ENCODE measurements around the gene PEDS1. TPM values are rescaled to one million over a fixed set of nuclear protein-coding genes. Genes with fewer than 3 reads are reported as not detected.
A peak's percentile ranks its signal among the peaks of the same experiment; 100 is the strongest.

The PEDS1 gene
- total and polyA plus RNA-seq, 3 experiments from 2014 or later: 20.2 to 26.9 (median 23.6) TPM

DNA sequence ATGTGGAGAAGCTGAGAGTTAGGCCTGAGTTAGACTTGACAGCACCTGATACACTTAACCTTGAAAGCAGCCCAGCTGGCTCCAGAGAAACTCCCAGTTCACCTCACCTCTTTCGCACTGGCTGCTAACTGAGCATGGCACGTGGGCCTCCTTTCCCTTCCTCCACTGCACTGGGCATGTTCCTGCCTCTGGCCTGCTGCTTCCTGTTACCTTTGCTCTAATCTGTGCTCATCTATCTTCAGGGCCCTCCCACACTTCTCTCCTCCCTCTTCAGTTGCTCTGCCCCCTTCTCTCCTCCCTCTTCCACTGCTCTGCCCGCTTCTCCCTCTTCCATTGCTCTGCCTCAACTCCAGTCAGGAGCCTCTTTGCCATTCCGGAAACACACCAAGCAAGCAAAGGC lies 26.9 kb downstream of the PEDS1 start:
- no peak overlapping the region for H3K4me3 Mint-ChIP-seq
- Histone ChIP-seq H3K36me3 (ENCODE audit: insufficient read depth, low read length) (peaks cover 40% of the 10 kb centered on the region), H3K27me3 (ENCODE audit: insufficient read depth, low read length, poor library complexity, severe bottlenecking) (no peaks in the 10 kb centered on the region), H3K9me3 (ENCODE audit: low read length) (no peaks in the 10 kb centered on the region), H3K4me1 (ENCODE audit: insufficient read depth, low read length) (no peaks in the 10 kb centered on the region), H3K4me3 (ENCODE audit: low read length) (no peak overlapping the region), H3K27ac (ENCODE audit: low read depth, low read length) (no peak overlapping the region)
- ChIA-PET CTCF (interaction anchor here (1.0 to 1.3 kb wide), 2 partner anchors 17 to 27 kb away, joined by 4 read pairs; no protein-coding TSS in a partner anchor), POLR2A (no interaction called here)
- no peak for DNase-seq
- no peaks in the 10 kb centered on the region for H3K27me3 Mint-ChIP-seq
- peak overlapping the region in 3 of 8 donors; percentile 12 to 33 (median 18) for H3K27ac Mint-ChIP-seq
- H3K36me3 Mint-ChIP-seq: peaks cover 8 to 88% (median 23%) of the 10 kb centered on the region in 3 donors
- H3K9me3 Mint-ChIP-seq: no peaks in the 10 kb centered on the region
- peaks cover 0 to 4% (median 0%) of the 10 kb centered on the region in 3 donors for H3K4me1 Mint-ChIP-seq

DNA sequence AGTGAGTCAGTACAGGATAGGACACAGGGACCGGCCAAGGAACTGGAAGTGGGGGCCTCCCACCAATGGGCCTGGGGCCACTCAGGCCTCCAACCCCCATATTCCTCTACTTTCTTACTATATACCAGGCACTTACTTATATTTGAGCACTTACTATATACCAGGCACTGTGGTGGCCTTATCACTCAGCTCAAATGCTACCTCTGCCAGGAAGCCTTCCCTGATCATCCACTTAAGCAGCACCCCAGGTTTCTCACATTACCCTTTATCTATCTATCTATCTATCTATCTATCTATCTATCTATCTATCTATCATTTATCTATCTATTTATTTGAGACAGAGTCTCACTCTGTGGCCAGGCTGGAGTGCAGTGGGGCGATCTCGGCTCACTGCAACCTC lies 28.2 kb downstream of the PEDS1 start:
- no peak overlapping the region for H3K27ac ChIP-seq (ENCODE audit: low read depth, low read length)
- H3K4me3 ChIP-seq (ENCODE audit: low read length): no peak overlapping the region
- Mint-ChIP-seq H3K4me3 (no peak overlapping the region), H3K4me1 (peaks cover 0 to 2% (median 2%) of the 10 kb centered on the region in 3 donors), H3K27ac (peak overlapping the region in 3 of 8 donors; percentile 31 to 42 (median 41)), H3K27me3 (no peaks in the 10 kb centered on the region), H3K9me3 (no peaks in the 10 kb centered on the region), H3K36me3 (peaks cover 7 to 75% (median 20%) of the 10 kb centered on the region in 3 donors)
- peaks cover 37% of the 10 kb centered on the region for H3K36me3 ChIP-seq (ENCODE audit: insufficient read depth, low read length)
- no peaks in the 10 kb centered on the region for H3K27me3 ChIP-seq (ENCODE audit: insufficient read depth, low read length, poor library complexity, severe bottlenecking)
- POLR2A ChIA-PET: no interaction called here
- no peaks in the 10 kb centered on the region for H3K4me1 ChIP-seq (ENCODE audit: insufficient read depth, low read length)
- CTCF ChIA-PET: no interaction called here
- H3K9me3 ChIP-seq (ENCODE audit: low read length): no peaks in the 10 kb centered on the region
- no peak for DNase-seq

DNA sequence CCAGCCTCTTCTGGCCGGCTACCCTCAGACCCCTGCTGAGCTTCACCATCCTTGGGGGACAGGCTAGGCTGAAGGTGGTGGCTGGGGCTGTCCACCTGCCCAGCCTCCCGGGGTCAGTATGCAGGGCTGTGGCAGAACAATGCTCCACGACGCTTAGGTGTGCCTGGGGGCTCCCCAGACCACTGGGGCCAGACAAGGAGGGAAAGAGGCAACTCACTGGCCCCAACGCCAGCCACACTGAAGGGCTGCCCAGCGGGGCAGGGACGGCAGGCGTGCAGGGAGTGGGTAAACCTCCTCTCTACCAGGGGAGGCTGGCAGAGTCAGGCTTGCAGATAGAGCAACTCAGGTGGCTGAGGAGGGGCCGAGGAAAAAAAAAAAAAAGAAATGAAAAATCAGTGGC lies 29.0 kb downstream of the PEDS1 start:
- H3K36me3 ChIP-seq (ENCODE audit: insufficient read depth, low read length): peaks cover 29% of the 10 kb centered on the region
- H3K27ac ChIP-seq (ENCODE audit: low read depth, low read length): no peak overlapping the region
- CTCF ChIA-PET: interaction anchor here (9.7 kb wide), 1 partner anchor 44 kb away, joined by 203 read pairs; no protein-coding TSS in a partner anchor

DNA sequence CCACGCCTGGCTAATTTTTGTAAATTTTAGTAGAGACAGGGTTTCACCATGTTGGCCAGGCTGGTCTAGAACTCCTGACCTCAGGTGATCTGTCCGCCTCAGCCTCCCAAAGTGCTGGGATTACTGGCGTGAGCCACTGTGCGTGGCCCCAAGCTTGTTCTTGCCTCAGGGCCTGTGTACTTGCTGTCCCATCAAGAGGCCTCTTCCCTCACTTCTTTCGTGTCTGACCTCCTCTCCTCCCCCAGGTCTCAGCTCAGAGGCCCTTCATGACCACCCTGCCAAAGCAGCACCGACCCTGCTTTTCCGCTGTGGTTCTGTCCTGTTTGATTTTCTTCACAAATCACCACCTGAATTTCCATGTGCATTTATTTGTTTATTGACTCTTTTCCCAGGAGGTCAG lies 30.1 kb downstream of the PEDS1 start:
- H3K4me1 ChIP-seq (ENCODE audit: insufficient read depth, low read length): no peaks in the 10 kb centered on the region
- peak overlapping the region in 2 of 8 donors; percentile 11 to 44 for H3K27ac Mint-ChIP-seq

More for the DNA sequence above, 29.0 kb downstream of the PEDS1 start:
- Mint-ChIP-seq H3K4me1 (peaks cover 0 to 2% (median 0%) of the 10 kb centered on the region in 3 donors), H3K36me3 (peaks cover 3 to 67% (median 20%) of the 10 kb centered on the region in 3 donors), H3K9me3 (no peaks in the 10 kb centered on the region), H3K27me3 (no peaks in the 10 kb centered on the region), H3K27ac (peak overlapping the region in 2 of 8 donors; percentile 17 to 30), H3K4me3 (no peak overlapping the region)
- POLR2A ChIA-PET: no interaction called here
- Histone ChIP-seq H3K4me3 (ENCODE audit: low read length) (no peak overlapping the region), H3K27me3 (ENCODE audit: insufficient read depth, low read length, poor library complexity, severe bottlenecking) (no peaks in the 10 kb centered on the region), H3K4me1 (ENCODE audit: insufficient read depth, low read length) (no peaks in the 10 kb centered on the region), H3K9me3 (ENCODE audit: low read length) (no peaks in the 10 kb centered on the region)
- DNase-seq: no peak

DNA sequence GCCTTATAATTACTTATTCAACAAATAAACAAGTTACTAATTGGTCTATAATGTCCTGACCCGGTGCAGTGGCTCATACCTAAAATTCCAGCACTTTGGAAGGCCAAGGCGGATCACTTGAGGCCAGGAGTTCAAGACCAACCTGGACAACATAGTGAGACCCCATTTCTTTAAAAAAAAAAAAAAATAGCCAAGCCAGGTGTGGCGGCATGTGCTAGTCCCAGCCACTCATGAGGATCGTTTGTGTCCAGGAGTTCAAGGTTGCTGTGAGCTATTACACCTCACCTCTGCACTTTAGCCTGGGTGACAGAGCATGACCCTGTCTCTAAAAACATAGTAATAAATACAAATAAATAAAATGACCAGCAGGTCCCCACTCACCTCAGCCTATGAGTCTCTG lies 30.8 kb downstream of the PEDS1 start:
- Mint-ChIP-seq H3K36me3 (peaks cover 3 to 49% (median 12%) of the 10 kb centered on the region in 3 donors), H3K4me3 (no peak overlapping the region), H3K9me3 (no peaks in the 10 kb centered on the region), H3K27ac (peak overlapping the region in 2 of 8 donors; percentile 3 to 9), H3K4me1 (peaks cover 0 to 2% (median 0%) of the 10 kb centered on the region in 3 donors), H3K27me3 (no peaks in the 10 kb centered on the region)
- DNase-seq: no peak
- H3K4me3 ChIP-seq (ENCODE audit: low read length): no peak overlapping the region
- no peaks in the 10 kb centered on the region for H3K27me3 ChIP-seq (ENCODE audit: insufficient read depth, low read length, poor library complexity, severe bottlenecking)
- ChIA-PET CTCF (interaction anchor here (0.7 to 9.7 kb wide), 6 partner anchors 31 to 342 kb away, joined by 4 to 203 read pairs (median 5); partner anchors contain the start of gene PEDS1), POLR2A (interaction anchor here (1.3 kb wide), 1 partner anchor 30 kb away, joined by 5 read pairs; no protein-coding TSS in a partner anchor)
- H3K36me3 ChIP-seq (ENCODE audit: insufficient read depth, low read length): peaks cover 15% of the 10 kb centered on the region
- no peaks in the 10 kb centered on the region for H3K4me1 ChIP-seq (ENCODE audit: insufficient read depth, low read length)
- H3K9me3 ChIP-seq (ENCODE audit: low read length): no peaks in the 10 kb centered on the region
- no peak overlapping the region for H3K27ac ChIP-seq (ENCODE audit: low read depth, low read length)

More for the DNA sequence above, 30.1 kb downstream of the PEDS1 start:
- ChIA-PET POLR2A (interaction anchor here (1.3 kb wide), 1 partner anchor 29 kb away, joined by 5 read pairs; no protein-coding TSS in a partner anchor), CTCF (interaction anchor here (1.3 to 9.7 kb wide), 4 partner anchors 31 to 342 kb away, joined by 4 to 203 read pairs (median 38); partner anchors contain the start of gene PEDS1)
- H3K27me3 Mint-ChIP-seq: no peaks in the 10 kb centered on the region
- DNase-seq: no peak
- Histone ChIP-seq H3K36me3 (ENCODE audit: insufficient read depth, low read length) (peaks cover 19% of the 10 kb centered on the region), H3K27ac (ENCODE audit: low read depth, low read length) (no peak overlapping the region), H3K27me3 (ENCODE audit: insufficient read depth, low read length, poor library complexity, severe bottlenecking) (no peaks in the 10 kb centered on the region), H3K9me3 (ENCODE audit: low read length) (no peaks in the 10 kb centered on the region), H3K4me3 (ENCODE audit: low read length) (no peak overlapping the region)
- peaks cover 0 to 2% (median 0%) of the 10 kb centered on the region in 3 donors for H3K4me1 Mint-ChIP-seq
- H3K9me3 Mint-ChIP-seq: no peaks in the 10 kb centered on the region
- peaks cover 3 to 56% (median 16%) of the 10 kb centered on the region in 3 donors for H3K36me3 Mint-ChIP-seq
- H3K4me3 Mint-ChIP-seq: peak overlapping the region in 1 of 7 donors; percentile 59

DNA sequence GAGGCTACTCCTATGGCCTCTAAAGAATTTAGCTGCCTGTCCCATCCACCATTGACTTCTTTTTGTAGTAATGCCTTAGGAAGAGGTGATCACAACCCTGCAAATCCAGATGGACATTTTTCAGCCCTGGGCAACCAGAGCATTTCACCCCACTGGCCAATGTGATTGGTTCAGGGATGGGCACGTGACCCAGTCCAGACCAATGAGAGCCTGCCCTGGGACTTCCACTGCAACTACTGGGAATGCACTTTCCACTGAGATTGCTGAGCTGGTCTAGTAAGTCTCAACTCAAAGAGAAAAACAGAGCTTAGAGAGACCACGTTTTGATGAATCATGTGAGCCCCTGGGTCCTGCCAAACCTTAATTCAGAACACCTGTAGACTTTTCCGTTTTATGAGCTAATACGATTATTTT lies 31.7 kb downstream of the PEDS1 start:
- Mint-ChIP-seq H3K27me3 (no peaks in the 10 kb centered on the region), H3K4me3 (no peak overlapping the region), H3K4me1 (peaks cover 0 to 5% (median 0%) of the 10 kb centered on the region in 3 donors), H3K9me3 (no peaks in the 10 kb centered on the region), H3K27ac (peak overlapping the region in 2 of 8 donors; percentile 4 to 64), H3K36me3 (peaks cover 3 to 40% (median 11%) of the 10 kb centered on the region in 3 donors)
- H3K36me3 ChIP-seq (ENCODE audit: insufficient read depth, low read length): peaks cover 10% of the 10 kb centered on the region
- CTCF ChIA-PET: interaction anchor here (0.7 to 9.7 kb wide), 15 partner anchors 10 to 342 kb away, joined by 3 to 203 read pairs (median 8); partner anchors contain the start of gene PEDS1
- H3K27me3 ChIP-seq (ENCODE audit: insufficient read depth, low read length, poor library complexity, severe bottlenecking): no peaks in the 10 kb centered on the region
- no peaks in the 10 kb centered on the region for H3K4me1 ChIP-seq (ENCODE audit: insufficient read depth, low read length)
- no peak for DNase-seq
- no peak overlapping the region for H3K27ac ChIP-seq (ENCODE audit: low read depth, low read length)
- H3K9me3 ChIP-seq (ENCODE audit: low read length): no peaks in the 10 kb centered on the region
- H3K4me3 ChIP-seq (ENCODE audit: low read length): no peak overlapping the region
- POLR2A ChIA-PET: interaction anchor here (1.5 kb wide), 1 partner anchor 47 kb away, joined by 9 read pairs; no protein-coding TSS in a partner anchor

DNA sequence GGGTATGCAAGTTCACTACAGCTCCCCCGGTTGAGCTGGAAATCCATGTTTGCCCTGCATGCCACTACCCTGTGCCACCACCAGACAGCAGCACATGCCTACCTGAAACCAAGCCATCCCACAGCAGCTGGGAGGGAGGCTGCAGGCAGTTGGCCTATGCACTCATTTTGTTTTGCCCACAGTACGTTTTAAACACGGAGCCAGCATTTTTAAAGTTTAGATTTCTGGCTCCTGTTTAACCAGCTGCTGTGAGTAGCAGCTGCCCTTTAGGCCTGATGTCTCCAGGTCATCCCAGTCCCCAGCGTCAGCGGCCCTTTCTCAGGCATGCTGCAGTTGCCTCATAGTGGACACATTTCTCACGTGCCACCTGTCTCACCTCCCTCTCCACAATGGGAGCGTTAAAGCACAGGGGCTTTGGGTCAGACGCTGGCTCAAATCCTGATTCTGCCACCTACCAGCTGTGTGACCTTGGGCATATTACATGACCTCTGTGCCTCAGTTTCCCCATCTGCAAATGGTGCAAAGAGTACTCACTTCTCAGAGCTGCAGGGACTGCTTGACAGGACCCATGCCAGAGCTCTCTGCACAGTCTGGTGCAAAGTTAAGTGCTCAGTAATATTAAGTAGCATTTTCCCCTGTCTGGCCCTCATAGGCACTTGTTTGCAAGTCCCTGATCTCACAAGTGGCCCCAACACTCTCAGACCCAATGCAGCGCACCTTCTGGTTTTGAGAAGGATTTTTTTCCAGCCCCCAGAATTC lies 32.4 kb downstream of the PEDS1 start:
- Mint-ChIP-seq H3K27ac (peak overlapping the region in 1 of 8 donors; percentile 4), H3K36me3 (peaks cover 3 to 33% (median 11%) of the 10 kb centered on the region in 3 donors), H3K27me3 (no peaks in the 10 kb centered on the region), H3K4me3 (no peak overlapping the region), H3K4me1 (peaks cover 2 to 11% (median 3%) of the 10 kb centered on the region in 3 donors), H3K9me3 (no peaks in the 10 kb centered on the region)
- Histone ChIP-seq H3K27me3 (ENCODE audit: insufficient read depth, low read length, poor library complexity, severe bottlenecking) (no peaks in the 10 kb centered on the region), H3K27ac (ENCODE audit: low read depth, low read length) (no peak overlapping the region), H3K4me1 (ENCODE audit: insufficient read depth, low read length) (peaks cover 4% of the 10 kb centered on the region), H3K4me3 (ENCODE audit: low read length) (no peak overlapping the region), H3K36me3 (ENCODE audit: insufficient read depth, low read length) (peaks cover 5% of the 10 kb centered on the region), H3K9me3 (ENCODE audit: low read length) (no peaks in the 10 kb centered on the region)
- DNase-seq: peak; percentile 40 to 76 (median 56)
- CTCF ChIA-PET: interaction anchor here (0.8 to 9.7 kb wide), 21 partner anchors 10 to 343 kb away, joined by 3 to 203 read pairs (median 6); partner anchors contain the start of gene PEDS1
- POLR2A ChIA-PET: interaction anchor here (0.5 to 1.5 kb wide), 3 partner anchors 40 to 58 kb away, joined by 3 to 12 read pairs (median 9); no protein-coding TSS in a partner anchor

Measured in CD8-positive, alpha-beta memory T cell (primary cell).